HL-60/S4 treated with retinoic acid at 250 ng/mL for 4 days and 3 days (cell line): ENCODE measurements around the gene ANKS1A.

Source experiments
- in situ Hi-C: fragments of 300-500 bp; cut with MboI; formaldehyde crosslinking; loops from 2 replicates; pipeline ENCODE4 v1.7.0; 2022; ENCODE audit warnings: low sequenced_read_pairs

ANKS1A gene

DNA sequence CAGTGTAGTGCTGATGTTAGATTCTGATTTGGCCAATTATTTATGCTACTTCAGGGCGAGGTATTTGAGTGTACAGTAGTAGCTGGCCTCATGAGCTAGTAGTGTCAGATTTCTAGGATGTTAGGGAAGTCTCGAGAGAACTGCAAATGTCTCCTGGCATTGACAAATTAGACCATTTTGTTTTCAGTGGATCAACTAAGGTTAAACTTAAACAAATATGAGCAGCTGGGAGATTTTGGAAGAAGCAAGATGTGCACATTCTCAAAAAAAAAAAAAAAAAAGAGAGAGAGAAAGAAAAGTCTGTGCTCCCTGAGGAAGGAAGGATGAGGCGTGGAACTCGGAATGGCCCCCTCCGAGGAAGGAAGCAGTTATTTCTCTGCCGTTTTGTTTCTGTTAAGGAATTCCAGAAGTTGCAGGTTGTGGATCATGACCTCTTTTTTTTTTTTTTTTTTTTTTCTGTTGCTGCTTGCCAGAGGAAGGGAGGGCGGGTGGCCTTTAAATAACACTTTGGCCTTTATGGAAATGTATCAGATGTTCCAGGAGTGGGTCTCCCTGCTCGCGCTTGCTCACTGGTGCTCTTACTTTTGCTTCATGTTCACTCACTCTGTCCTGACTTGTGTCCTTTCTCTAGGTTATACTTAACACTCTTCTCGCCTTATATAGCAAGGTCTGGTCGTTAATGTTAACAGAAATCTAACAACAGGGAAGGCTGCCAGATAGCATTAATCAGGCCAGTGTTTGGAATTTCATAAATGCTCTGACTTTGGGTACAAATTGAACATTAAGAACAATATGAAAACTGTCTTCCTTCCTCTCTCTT is 127.7 kb downstream of the ANKS1A start:
- in situ Hi-C loops = no loop called here

DNA sequence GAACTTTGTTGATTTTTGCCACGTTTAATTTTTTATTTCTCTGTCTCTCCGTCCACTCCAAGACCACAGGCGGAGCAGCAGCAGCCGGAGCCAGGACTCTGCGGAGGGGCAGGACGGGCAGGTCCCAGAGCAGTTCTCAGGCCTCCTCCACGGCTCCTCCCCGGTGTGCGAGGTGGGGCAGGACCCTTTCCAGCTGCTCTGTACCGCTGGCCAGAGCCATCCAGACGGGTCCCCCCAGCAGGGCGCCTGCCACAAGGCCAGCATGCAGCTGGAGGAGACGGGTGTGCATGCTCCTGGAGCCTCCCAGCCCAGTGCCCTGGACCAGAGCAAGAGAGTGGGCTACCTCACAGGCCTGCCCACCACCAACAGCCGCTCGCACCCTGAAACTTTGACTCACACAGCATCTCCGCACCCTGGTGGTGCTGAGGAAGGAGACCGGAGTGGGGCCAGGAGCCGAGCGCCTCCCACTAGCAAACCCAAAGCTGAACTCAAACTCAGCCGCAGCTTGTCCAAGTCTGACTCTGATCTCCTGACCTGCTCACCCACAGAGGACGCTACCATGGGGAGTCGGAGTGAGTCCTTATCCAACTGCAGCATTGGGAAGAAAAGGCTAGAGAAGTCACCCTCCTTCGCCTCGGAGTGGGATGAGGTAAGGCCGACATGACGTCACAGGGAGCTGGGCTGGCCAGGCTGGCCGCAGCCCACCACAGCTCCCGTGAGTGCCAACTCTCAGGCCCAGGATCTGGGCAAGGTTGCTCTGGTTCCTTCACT is 128.5 kb downstream of the ANKS1A start:
- in situ Hi-C loops = no loop called here

DNA sequence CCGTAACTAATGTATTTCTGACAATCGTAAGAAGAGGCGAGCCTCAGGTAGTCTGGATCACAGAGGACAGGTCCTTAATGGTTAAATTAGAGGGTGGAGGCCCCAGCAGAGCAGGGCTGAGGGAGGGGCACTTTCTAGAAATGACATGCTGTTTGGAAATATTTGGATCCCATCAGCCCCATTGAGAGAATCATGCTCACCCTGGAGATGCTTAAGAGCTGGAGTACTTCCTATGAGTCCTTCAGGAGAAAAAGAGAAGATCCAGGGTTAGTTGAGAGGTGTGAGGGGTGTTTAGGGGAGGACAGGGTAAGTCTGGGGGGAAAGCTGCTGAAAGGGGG is 129.1 kb downstream of the ANKS1A start:
- in situ Hi-C loops = no loop called here

DNA sequence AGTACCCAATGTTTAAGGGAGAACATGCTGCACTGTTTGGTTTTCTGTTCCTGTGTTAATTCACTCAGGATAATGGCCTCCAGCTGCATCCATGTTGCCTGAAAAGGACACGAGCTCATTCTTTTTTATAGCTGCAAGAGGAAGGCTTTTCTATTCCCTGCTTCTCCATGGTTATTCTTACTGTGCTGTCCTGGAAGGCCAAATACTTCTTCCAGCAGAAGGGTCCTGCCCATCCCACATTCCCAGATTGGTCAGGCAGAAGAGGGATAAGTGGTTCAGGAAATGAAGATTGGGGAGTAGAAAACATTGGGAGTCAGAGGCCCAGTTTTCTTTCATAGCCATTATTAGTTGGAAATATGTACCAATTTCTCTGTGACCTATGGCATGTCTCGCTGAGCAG is 129.7 kb downstream of the ANKS1A start:
- in situ Hi-C loops = no loop called here

DNA sequence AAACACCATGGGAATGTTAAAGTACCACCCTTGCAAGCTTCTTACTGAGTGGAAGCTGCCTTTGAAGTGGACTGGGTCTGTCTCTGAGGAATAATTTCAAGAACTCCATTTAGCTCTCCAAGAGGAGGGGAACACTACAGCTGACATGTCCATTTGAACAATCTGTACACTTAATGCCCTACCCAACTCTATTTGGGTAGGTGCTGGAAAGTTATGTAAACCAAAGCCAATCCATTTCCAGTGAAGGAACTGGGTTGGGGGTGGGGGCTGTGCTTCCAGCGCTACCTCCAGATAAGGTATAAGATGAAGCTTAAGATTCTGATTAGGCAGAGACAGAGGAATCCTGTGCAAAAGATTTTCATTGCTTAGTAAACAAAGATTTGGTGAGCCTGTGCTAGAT is 130.1 kb downstream of the ANKS1A start:
- in situ Hi-C loops = no loop called here

DNA sequence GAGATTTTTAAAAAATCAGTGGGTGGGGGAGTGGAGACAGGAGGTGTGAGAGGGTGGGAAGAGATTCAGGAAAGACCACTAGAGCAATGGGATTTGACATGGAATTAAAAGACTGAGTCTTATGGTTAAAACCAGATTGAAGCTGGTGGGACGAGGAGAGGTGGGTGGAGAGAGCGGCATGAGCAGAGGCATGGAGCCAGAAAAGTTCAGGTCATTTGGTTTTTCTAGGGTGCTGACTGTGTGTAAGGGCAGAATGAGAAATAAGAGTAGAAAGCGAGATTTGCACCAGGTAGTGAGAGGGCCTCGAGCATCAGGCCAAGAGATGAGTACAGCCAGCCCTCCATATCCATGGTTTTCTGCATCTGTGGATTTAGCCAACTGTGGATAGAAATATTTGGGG is 130.8 kb downstream of the ANKS1A start:
- in situ Hi-C loops = no loop called here

DNA sequence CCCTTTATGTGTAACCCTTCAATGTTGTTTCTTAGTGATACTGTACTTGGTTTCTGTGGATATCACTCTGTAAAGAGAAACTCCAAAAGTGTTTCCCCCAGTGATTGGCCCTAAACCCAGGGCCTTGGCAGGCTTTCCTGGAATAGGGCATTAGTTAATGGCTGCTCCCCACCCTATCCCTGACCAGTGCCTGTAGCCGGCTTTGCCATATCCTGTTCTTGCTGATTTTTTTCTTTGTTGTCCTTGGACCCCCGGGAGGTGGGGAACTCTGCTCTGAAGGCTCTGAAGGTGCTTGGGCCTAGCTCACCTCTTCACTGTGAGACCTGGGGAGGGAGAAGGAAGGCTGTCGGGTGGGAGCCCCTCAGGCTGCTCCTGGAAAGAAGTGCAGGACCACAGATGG is 131.9 kb downstream of the ANKS1A start:
- in situ Hi-C loops = no loop called here

DNA sequence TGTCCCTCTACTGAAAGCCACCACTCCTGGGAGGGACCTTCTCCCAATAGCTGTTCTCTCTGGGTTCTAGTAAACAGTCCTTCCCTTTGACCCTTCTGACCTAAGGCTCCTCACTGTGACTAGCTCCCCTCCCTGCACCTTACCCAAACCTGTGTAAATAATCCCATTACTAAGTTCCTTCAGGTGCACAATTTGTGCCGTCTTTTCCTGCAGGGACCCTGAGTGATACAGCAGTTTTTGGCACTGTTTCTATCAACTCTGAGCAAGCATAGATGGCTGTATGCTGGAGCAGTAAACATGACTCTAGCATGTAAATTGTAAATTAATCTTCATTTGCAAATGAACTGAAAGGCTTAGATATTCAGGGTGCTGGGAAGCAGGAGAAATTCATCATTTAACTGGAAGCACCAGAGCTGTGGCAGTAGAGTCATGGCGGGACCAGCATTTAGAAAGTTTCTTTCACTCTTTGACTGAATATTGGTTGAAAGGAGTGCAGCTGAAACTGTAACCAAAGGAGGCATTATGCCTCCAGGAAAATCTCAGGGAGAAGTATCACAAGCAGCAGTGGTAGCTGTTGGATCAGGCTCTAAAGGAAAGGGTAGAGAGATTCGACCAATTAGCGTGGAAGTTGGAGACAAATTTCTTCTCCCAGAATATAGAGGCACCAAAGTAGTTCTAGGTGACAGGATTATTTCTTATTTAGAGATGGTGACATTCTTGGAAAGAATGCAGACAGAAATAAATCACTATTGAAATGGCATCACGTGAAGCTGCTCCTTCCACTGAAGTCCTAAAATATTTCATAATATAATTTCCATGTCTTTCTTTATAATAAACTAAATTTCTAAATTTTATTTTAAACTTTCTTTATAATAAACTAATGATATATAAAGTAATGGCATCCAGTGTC is 134.3 kb downstream of the ANKS1A start:
- in situ Hi-C loops = no loop called here

DNA sequence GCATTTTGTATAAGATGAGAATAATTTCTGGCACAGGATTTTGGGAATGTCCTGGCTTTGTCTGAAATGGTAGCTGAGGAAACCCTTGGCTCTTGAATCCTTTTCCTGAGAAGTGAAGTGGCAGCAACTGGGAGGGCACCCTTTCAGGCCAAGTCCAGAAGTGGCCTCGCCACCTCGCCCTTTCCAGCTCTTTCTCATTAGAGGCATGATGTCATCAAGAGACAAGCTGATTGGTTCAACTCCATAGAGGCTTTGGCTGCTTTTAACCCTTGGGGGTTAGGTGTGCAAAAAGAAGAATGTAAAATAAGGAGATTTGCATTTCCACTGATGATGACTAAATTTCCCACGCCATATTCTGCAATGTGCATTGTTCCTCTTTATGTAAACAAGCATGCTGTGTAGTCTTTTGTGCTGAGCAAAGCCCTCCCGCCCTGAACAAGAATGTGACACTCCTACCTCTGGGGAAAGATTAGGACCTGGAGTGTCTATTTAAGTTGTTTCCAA is 135.5 kb downstream of the ANKS1A start:
- in situ Hi-C loops = no loop called here

DNA sequence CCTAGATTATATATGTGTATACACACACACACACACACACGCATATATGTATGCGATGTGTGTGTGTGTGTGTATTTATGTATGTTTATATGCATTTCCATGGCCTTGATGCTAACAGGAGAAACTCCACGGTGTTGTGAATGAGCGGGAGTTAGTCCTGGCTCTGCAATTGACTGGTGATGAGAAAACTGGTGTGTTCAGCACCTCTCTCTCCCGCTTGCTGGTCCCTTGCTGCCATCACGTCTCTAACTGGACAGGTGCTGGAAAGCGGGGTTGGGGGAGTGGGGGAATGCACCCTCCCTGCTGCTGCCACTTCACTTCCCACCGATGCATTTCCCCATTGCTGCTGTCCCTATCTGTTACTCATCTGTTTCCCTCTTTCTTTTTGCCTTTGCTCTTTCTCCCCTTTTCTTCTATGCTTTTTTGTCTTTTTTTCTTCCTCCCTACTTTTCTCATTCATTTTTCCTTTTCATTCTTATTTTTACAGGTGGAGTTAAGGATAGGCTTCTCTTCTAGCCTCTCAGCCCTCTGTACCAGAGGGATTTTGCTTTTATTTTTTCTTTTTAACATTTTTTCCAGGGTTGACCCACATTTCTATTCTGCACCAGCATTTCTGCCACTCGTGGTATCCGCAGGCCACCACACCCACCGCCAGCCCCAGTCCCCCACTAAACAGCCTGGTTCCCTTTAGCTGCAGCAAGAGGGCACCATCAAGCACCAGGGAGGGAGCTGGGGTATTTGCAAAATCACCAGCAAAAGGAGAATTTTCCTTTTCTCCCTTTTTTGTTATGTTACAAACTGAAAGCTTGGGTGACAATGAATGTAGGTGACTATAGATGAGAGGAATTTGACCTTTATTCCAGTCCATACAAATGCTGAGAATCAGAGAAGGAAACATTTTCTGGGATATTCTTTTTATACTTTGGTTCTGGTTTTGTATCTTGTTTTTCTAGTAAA is 136.5 kb downstream of the ANKS1A start:
- in situ Hi-C loops = no loop called here

DNA sequence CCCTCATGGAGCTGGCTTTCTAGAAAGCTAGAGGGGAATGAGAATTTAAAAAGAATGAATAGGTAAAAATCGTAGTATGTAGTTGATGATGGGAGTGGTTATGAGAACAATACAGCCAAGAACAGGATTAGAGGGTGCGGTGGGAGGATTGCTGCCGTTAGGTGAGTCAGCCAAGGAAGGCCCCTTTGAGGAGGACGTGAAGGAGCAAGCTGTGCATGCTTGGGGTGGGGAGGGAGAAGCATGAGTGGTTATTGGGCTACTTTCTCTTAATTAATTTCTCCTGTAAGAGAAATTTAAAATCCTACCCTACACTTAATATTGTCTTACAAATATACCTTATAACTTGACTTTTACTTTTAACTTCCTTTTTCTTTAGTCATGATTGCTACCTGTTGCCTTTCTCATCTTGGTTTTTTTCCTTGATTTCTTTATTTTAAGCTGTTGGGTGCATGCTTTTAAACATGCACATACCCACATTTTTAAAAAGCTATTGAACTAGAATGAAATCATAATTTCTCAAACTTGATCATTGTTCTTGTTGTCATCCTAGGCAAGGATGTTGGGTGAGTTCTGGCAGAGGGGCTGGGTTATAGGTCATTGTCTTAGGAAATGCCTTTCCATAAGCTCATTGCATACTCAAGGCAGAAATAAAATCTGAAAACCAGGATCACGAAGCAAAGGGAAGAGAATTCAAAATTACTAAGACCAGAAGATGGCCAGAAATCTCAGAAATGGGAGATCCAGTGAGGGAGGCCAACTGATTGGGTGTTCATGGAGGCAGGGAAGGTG is 137.6 kb downstream of the ANKS1A start:
- in situ Hi-C loops = no loop called here

DNA sequence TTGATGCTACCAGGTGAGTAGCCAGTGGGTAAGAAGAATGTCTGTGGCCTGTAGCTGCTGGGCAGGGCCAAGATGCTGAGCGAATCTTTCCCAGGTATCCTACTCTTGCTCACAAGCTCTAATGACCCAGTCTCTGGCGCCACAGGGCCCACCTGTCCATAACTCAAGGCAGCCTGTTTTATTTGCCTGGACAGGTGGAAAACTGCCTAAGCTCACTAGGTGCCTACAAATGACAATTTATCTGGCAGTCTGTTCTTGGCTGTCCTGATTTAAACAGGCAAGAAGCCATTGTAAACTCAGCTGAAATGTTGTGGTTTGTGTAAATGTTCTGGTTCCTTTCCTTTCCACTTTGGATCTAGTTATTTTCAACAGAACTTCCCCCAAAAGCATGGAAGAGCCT is 138.8 kb downstream of the ANKS1A start:
- in situ Hi-C loops = no loop called here

DNA sequence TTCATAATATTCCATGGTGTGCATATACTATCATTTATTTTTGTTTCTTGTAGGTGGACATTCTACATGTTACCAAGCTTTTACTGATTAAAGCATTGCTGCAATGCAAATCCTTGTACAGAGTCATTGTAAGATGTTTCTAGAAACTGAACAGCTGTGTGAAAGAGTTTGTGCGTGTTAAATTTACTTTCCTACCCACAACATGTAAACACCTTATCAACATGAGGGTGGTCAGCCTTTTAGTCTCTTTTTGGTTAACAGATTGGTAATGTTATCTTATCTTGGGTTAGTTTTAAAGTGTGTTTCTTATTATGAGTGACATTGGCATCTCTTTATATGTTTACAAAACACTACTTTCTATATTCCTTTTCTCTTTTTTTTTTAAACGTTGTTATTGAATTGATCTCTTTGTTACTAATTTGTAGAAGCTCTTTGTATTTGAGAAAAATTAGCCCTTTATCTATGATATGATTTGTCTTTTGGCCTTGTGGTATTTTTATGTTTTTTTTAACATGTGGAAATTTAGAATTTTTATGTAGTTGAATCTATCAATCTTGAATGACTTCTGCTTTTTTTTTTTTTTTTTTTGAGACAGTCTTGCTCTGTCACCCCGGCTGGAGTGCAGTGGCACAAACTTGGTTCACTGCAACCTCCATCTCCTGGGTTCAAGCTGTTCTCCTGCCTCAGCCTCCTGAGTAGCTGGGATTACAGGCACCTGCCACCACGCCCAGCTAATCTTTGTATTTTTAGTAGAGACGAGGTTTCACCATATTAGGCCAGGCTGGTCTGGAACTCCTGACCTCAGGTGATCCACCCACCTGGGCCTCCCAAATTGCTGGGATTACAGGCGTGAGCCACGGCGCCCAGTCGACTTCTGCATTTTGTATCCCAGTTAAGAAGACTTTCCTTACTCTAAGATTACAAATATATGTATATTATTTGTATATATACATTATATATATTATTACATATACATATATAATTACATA is 140.0 kb downstream of the ANKS1A start:
- in situ Hi-C loops = no loop called here

DNA sequence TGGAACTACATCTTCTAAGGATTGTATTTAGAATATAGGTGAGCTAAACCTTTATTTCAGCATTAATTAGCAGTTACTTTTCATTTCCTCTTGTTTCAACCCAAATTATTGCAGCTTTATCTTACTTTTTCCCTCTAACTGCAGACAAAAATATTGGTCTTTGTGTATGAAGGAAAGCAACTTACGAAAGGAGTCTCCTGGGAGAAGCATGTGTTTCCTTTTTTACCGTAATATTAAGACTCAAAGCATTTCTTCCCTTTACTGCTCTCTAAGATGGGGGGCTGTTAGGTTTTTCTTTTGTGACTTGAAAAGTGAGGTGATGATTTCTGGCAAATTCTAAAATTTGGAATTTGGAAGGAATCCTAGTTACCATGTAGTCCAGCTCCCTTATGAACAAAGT is 141.0 kb downstream of the ANKS1A start:
- in situ Hi-C loops = no loop called here

DNA sequence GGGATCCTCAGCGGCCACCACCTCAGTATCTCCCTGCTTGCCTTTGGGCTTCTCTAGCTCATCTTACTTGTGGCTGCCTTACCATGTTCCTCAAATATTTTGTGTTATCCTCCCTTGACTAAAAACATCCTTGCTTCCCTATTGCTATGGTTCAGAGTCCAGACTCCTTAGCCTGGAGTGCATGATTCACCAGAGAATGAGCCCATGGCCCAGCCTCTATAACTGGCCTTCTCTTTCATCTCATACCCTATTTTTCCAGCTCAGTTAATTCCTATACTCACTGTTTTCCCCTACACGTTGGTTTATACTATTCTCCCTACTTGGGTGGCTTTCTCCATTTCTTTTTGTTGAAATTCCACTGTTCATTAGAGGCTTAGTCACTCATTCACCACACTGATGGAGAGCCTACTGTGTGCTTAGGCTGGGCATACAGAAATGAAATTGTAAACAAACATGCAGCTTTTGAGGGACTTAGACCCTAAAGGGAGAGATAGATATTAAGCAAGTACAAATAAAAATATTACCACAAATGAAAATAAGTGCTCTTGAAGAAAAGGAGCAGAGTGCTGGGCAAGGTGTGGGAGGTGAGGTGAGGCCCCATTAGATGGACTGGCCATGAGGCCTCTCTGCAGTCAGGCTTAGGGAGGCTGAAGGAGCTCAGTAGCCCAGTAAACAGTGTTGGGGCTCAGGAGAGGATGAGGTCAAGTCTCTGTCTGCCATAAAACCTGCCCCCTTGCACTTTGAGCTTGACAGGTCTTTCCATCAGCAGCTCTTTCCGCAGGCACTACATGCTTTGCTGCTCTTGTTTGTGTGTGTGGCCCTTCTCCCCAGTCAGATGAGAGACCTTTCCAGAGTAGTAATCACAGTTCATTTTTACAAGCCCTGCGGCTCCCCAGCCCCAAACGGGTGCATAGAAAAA is 142.8 kb downstream of the ANKS1A start:
- in situ Hi-C loops = no loop called here

DNA sequence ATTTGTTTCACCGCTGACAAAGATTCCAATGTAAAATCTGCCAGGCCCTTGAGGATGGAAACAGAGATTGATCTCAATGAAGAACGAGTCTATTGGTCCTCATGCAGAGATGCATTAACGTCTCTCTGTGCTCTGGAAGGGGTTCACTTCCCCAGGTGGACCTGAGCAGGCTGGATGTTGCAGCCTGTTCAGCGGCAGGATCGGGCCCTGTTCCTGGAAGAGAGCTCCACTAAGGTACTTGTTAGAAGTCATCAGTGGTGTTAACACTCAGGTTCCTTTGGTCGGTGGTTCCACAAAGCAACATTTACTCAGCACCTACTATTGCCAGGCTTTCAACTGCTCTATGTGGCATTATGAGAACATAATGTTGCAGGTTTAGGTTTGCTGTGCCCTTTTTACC is 144.6 kb downstream of the ANKS1A start:
- in situ Hi-C loops = no loop called here
